Endothelial cell of umbilical vein (primary cell): Measurements from ENCODE around the gene FAM221B. TPM values are rescaled to one million over a fixed set of nuclear protein-coding genes. Genes with fewer than 3 reads are reported as not detected.

ENCODE experiments used
- BruUV-seq: library from RNA; stranded (reverse); fragments of 400-500 nt; replicated peaks from 2 replicates; lab custom pipeline; 2021; lab: Mats Ljungman, UMichigan
- CTCF ChIA-PET: fragments of 300-600, 350-600 bp; sonication (Branson Sonifier 250); formaldehyde crosslinking; loops from one replicate; lab custom pipeline; 2021; ENCODE audit warnings: antibody characterized with exemption, inconsistent platforms; lab: Charles Lee
- POLR2A ChIA-PET: fragments of 300-600, 350-600 bp; sonication (Branson Sonifier 250); formaldehyde crosslinking; loops from one replicate; lab custom pipeline; 2021; ENCODE audit warnings: antibody characterized with exemption, inconsistent platforms; lab: Charles Lee
- DNase-seq: peaks from one replicate; pipeline ENCODE4 v3.0.0-alpha.2; 2011; ENCODE audit warnings: low read depth, low spot score
- FAIRE-seq: peaks from 2 replicates; lab custom pipeline; 2011; peaks lifted over from hg19 to GRCh38; lab: Jason Lieb, UNC
- H2AFZ ChIP-seq: 2 replicates; pipeline ENCODE4 v1.6.0; 2012; ENCODE audit warnings: low read depth, low read length, control low read depth, inconsistent platforms
- H3K27ac ChIP-seq: 2 replicates; pipeline ENCODE4 v1.5.1; 2011; ENCODE audit warnings: low read depth, mild to moderate bottlenecking, control low read depth, low read length, moderate library complexity; ENCODE audit not compliant: insufficient read depth
- H3K27me3 ChIP-seq, 2 experiments: 2 replicates each; pipeline versions ENCODE4 v1.6.0 to v1.6.1; 2011; ENCODE audit warnings: low read length in 2 of 2, mixed read lengths in 1 of 2; ENCODE audit not compliant: control insufficient read depth in 2 of 2, insufficient read depth in 2 of 2
- H3K36me3 ChIP-seq, 2 experiments: 2 replicates in 1 of 2; 3 replicates in 1 of 2; pipeline ENCODE4 v1.5.1; 2011; ENCODE audit warnings: low read length in 2 of 2, mild to moderate bottlenecking in 1 of 2, moderate library complexity in 1 of 2; ENCODE audit not compliant: control insufficient read depth in 2 of 2, insufficient read depth in 2 of 2; ENCODE audit errors: extremely low read depth in 1 of 2
- H3K4me1 ChIP-seq: 3 replicates; pipeline ENCODE4 v1.5.1; 2011; ENCODE audit warnings: mild to moderate bottlenecking, low read length; ENCODE audit not compliant: control insufficient read depth, insufficient read depth; ENCODE audit errors: extremely low read depth
- H3K4me2 ChIP-seq: 2 replicates; pipeline ENCODE4 v1.6.1; 2011; ENCODE audit warnings: low read length, control low read depth, mixed read lengths; ENCODE audit not compliant: insufficient read depth
- H3K4me3 ChIP-seq, 3 experiments: fragments of 200-600 bp in 1 of 3; sonication (generic), shearing (Covaris generic) in 1 of 3; replicated peaks in 1 of 3; 2 replicates each; pipeline ENCODE4 v1.5.1; 2011 to 2016; ENCODE audit warnings: control low read depth in 3 of 3, low read length in 3 of 3, mild to moderate bottlenecking in 2 of 3, inconsistent platforms in 1 of 3, low read depth in 1 of 3, moderate library complexity in 1 of 3; ENCODE audit not compliant: insufficient read depth in 1 of 3
- H3K79me2 ChIP-seq: 2 replicates; pipeline ENCODE4 v1.6.0; 2012; ENCODE audit warnings: low read length, inconsistent platforms; ENCODE audit not compliant: control insufficient read depth, insufficient read depth
- H3K9ac ChIP-seq: replicated peaks from 2 replicates; pipeline ENCODE3; 2011; ENCODE audit warnings: low read length, control low read depth; ENCODE audit not compliant: insufficient read depth; ENCODE audit errors: extremely low read depth
- H3K9me1 ChIP-seq: replicated peaks from 3 replicates; pipeline ENCODE4 v1.6.0; 2011; ENCODE audit warnings: mild to moderate bottlenecking, low read length; ENCODE audit not compliant: control insufficient read depth, insufficient read depth; ENCODE audit errors: extremely low read depth
- H3K9me3 ChIP-seq: replicated peaks from 2 replicates; pipeline ENCODE4 v1.5.1; 2012; ENCODE audit warnings: low read length, inconsistent platforms; ENCODE audit not compliant: control insufficient read depth, insufficient read depth
- H4K20me1 ChIP-seq: replicated peaks from 2 replicates; pipeline ENCODE3; 2011; ENCODE audit warnings: mild to moderate bottlenecking, low read length; ENCODE audit not compliant: control insufficient read depth, insufficient read depth; ENCODE audit errors: extremely low read depth
- EZH2 ChIP-seq: IDR thresholded peaks from 2 replicates; pipeline ENCODE4 v1.6.1; 2012; ENCODE audit warnings: borderline replicate concordance, low read depth, mild to moderate bottlenecking, moderate library complexity, low read length, inconsistent platforms; ENCODE audit not compliant: severe bottlenecking
- FOS ChIP-seq: IDR thresholded peaks from 2 replicates; pipeline ENCODE4 v1.6.1; 2011; ENCODE audit warnings: mild to moderate bottlenecking, low read length, moderate library complexity, borderline replicate concordance; ENCODE audit not compliant: insufficient read depth
- GATA2 ChIP-seq: IDR thresholded peaks from 2 replicates; pipeline ENCODE4 v1.7.0; 2011; ENCODE audit warnings: low read depth, mild to moderate bottlenecking, moderate library complexity, mixed read lengths, low read length; ENCODE audit not compliant: insufficient read length, insufficient read depth
- JUN ChIP-seq: IDR thresholded peaks from 2 replicates; pipeline ENCODE4 v1.6.1; 2011; ENCODE audit warnings: borderline replicate concordance, low read depth; ENCODE audit not compliant: insufficient read length, insufficient read depth
- MYC ChIP-seq: IDR thresholded peaks from one replicate; pipeline ENCODE4 v1.6.1; 2011; ENCODE audit warnings: mild to moderate bottlenecking, low read depth, low read length
- POLR2A ChIP-seq: IDR thresholded peaks from 2 replicates; pipeline ENCODE4 v1.6.1; 2012; ENCODE audit warnings: low read depth, mild to moderate bottlenecking, control low read depth, low read length
- POLR2AphosphoS5 ChIP-seq: IDR thresholded peaks from 2 replicates; pipeline ENCODE4 v1.6.1; 2012; ENCODE audit warnings: low read depth, mild to moderate bottlenecking, control low read depth, low read length, moderate library complexity; ENCODE audit not compliant: insufficient read depth
- dilution Hi-C: fragments of 300-500 bp; cut with MboI; formaldehyde crosslinking; loops from one replicate; pipeline ENCODE4 v1.15.0; 2019; ENCODE audit warnings: low sequenced_read_pairs; ENCODE audit not compliant: extremely low pct_ligation_motif_present
- intact Hi-C: fragments of 100-400 bp; cut with micrococcal nuclease; formaldehyde crosslinking; loops from one replicate; pipeline ENCODE4 v1.10.0; 2022
- polyA plus RNA-seq, 4 experiments: library from polyadenylated mRNA; depleted of rRNA in 3 of 4; stranded (reverse) in 3 of 4; unstranded in 1 of 4; fragments of >200 nt; gene quantifications; 2 replicates each; pipeline versions ENCODE4 v1.2.1 to v1.2.3, GENCODE V29; 2011 to 2012; ENCODE audit warnings: missing spikeins in 1 of 4
- total RNA-seq: library from RNA; stranded (reverse); gene quantifications from 2 replicates; pipeline ENCODE4 v1.2.3, GENCODE V29; 2021
- TF ChIP-seq, protein P1 (sequence below), 2 donors: IDR thresholded peaks; 1 replicate in 1 of 2; 2 replicates in 1 of 2; pipeline ENCODE4 v1.5.1; 2011; ENCODE audit warnings: low read length in 2 of 2, mild to moderate bottlenecking in 2 of 2, moderate library complexity in 2 of 2, control low read depth in 1 of 2, inconsistent platforms in 1 of 2, low read depth in 1 of 2; ENCODE audit not compliant: insufficient read depth in 1 of 2; ENCODE audit errors: extremely low read depth in 1 of 2
- TF ChIP-seq, protein P2 (sequence below): IDR thresholded peaks from 2 replicates; pipeline ENCODE4 v1.6.1; 2011; ENCODE audit not compliant: insufficient read depth, insufficient read length

The FAM221B gene
- total and polyA plus RNA-seq, 2 donors (not counting 3 experiments of a cell fraction or from before 2014, with no cell fraction given) = not detected

DNA sequence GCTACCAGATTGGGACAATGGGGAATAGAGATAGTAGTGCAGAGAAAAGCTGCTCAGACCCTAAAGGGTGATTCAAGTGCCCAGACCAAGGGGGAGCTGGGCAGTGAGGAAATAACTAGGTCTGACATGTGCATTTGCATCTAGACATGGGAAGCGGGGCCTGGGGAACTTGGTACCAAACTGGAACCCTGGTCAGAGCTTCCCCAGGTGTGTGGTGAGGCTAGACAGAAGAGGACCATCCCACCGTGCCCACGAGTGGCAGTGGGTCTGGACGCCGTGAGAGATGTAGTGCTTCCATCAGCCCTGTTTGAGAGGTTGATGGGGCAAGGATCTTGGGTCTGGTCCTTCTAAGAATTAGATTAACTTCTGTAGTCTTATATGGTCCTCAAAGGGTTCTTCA is 8.1 kb upstream of the FAM221B start:
- Histone ChIP-seq H2AFZ (no peak overlapping the region), H3K27ac (no peak overlapping the region), H3K9ac (no peak overlapping the region), H3K79me2 (no peaks in the 10 kb centered on the region), H4K20me1 (no peaks in the 10 kb centered on the region), H3K4me2 (no peak overlapping the region), H3K4me3 (no peak overlapping the region), H3K36me3 (no peaks in the 10 kb centered on the region), H3K4me1 (no peaks in the 10 kb centered on the region), H3K9me3 (no peaks in the 10 kb centered on the region), H3K27me3 (peaks cover 0 to 18% of the 10 kb centered on the region in 2 experiments), H3K9me1 (no peaks in the 10 kb centered on the region)
- no peak for FAIRE-seq
- TF ChIP-seq POLR2A = no peak
- no peak for TF ChIP-seq MYC
- no peak for TF ChIP-seq FOS
- TF ChIP-seq EZH2 = no peak
- TF ChIP-seq POLR2AphosphoS5 = no peak
- no peak for TF ChIP-seq GATA2
- TF ChIP-seq JUN = no peak
- TF ChIP-seq, protein P1, sequence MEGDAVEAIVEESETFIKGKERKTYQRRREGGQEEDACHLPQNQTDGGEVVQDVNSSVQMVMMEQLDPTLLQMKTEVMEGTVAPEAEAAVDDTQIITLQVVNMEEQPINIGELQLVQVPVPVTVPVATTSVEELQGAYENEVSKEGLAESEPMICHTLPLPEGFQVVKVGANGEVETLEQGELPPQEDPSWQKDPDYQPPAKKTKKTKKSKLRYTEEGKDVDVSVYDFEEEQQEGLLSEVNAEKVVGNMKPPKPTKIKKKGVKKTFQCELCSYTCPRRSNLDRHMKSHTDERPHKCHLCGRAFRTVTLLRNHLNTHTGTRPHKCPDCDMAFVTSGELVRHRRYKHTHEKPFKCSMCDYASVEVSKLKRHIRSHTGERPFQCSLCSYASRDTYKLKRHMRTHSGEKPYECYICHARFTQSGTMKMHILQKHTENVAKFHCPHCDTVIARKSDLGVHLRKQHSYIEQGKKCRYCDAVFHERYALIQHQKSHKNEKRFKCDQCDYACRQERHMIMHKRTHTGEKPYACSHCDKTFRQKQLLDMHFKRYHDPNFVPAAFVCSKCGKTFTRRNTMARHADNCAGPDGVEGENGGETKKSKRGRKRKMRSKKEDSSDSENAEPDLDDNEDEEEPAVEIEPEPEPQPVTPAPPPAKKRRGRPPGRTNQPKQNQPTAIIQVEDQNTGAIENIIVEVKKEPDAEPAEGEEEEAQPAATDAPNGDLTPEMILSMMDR (IDR thresholded peaks at IDR 0.05; ENCODE audit: extremely low read depth in 1 of 2, insufficient read depth in 1 of 2, low read depth in 1 of 2, low read length in 2 of 2) = no peak
- TF ChIP-seq, protein P2, sequence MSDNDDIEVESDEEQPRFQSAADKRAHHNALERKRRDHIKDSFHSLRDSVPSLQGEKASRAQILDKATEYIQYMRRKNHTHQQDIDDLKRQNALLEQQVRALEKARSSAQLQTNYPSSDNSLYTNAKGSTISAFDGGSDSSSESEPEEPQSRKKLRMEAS = no peak
- intact Hi-C loops = no loop called here
- no peak for DNase-seq
- dilution Hi-C loops = no loop called here
- BruUV-seq = no TSS peak
- CTCF ChIA-PET = interaction anchor here (1.2 to 3.2 kb wide), 7 partner anchors 11 to 75 kb away, joined by 3 to 27 read pairs (median 7); no protein-coding TSS in a partner anchor
- POLR2A ChIA-PET = no interaction called here
